Muscle layer of colon (tissue), 2 donors: ENCODE results near the gene FBXW10.
"Not testable (repeated sequence)": the region's sequence is repeated elsewhere in the genome, so short reads cannot be mapped to it uniquely, and the experiment has no call there.

Source experiments
- H3K27ac ChIP-seq: one replicate; pipeline ENCODE4 v1.7.0; 2013; ENCODE audit warnings: low read depth, mild to moderate bottlenecking, low read length, moderate library complexity
- H3K27me3 ChIP-seq, 2 donors: one replicate each; pipeline ENCODE4 v1.7.0; 2013; ENCODE audit warnings: low read length in 2 of 2, mild to moderate bottlenecking in 2 of 2; ENCODE audit not compliant: insufficient read depth in 2 of 2, control insufficient read depth in 1 of 2
- H3K36me3 ChIP-seq: one replicate; pipeline ENCODE4 v1.7.0; 2013; ENCODE audit warnings: mild to moderate bottlenecking, low read length; ENCODE audit not compliant: insufficient read depth
- H3K4me1 ChIP-seq: one replicate; pipeline ENCODE4 v1.7.0; 2013; ENCODE audit warnings: mild to moderate bottlenecking, low read length; ENCODE audit not compliant: insufficient read depth
- H3K4me3 ChIP-seq, 2 donors: one replicate each; pipeline ENCODE4 v1.7.0; 2013; ENCODE audit warnings: low read length in 2 of 2, low read depth in 1 of 2, mild to moderate bottlenecking in 1 of 2, moderate library complexity in 1 of 2
- H3K9ac ChIP-seq: one replicate; pipeline ENCODE4 v1.7.0; 2013; ENCODE audit warnings: low read length
- H3K9me3 ChIP-seq: one replicate; pipeline ENCODE4 v1.7.0; 2013; ENCODE audit warnings: mild to moderate bottlenecking, low read length
- donor health status: abdominal sarcoma.
- donor health status: Adenocarcinoma of cecum.

The FBXW10 gene, protein sequence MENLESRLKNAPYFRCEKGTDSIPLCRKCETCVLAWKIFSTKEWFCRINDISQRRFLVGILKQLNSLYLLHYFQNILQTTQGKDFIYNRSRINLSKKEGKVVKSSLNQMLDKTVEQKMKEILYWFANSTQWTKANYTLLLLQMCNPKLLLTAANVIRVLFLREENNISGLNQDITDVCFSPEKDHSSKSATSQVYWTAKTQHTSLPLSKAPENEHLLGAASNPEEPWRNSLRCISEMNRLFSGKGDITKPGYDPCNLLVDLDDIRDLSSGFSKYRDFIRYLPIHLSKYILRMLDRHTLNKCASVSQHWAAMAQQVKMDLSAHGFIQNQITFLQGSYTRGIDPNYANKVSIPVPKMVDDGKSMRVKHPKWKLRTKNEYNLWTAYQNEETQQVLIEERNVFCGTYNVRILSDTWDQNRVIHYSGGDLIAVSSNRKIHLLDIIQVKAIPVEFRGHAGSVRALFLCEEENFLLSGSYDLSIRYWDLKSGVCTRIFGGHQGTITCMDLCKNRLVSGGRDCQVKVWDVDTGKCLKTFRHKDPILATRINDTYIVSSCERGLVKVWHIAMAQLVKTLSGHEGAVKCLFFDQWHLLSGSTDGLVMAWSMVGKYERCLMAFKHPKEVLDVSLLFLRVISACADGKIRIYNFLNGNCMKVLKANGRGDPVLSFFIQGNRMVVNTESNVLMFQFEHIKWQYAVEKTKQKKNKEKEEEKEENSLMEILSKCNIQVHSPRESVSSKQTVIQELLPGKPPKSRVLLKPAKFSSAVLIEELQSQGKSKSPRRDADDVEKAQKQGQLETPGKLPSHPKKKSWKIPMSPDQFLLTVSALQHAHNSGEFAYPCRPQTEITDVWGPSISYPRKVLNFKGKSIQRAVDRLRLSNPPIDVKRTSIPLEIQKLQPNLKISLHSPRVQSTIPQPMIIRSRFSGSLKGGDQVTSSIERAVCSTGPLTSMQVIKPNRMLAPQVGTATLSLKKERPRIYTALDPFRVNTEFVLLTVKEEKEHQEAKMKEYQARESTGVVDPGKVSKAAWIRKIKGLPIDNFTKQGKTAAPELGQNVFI

DNA sequence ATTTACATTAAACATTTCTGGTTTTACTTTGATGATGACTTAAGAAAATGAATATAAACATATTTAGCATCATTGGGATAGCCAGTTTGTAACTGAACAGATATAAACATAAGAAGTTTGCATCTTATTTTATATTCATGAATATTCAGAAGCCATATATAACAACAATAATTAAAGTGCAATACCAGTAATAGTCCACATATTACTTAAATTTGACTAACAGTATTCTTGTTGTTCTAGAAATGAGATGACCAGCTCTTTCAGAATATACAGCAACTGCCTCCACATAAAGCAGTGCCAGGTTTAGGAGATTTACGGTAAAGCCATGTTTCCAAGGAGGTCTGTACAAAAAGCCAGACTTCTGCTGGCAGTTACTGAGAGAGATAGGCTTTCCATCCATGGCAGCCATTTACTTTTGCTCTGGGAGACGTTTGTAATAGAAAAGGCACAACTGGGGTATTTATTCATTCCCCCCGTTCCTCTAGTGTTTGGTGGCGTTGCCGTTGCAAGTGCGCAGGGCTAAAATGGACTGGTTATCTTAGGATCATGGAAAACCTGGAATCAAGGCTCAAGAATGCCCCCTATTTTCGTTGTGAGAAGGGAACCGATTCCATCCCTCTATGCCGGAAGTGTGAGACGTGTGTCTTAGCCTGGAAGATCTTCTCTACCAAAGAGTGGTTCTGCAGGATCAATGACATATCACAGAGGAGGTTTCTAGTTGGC is at the start of gene FBXW10:
TSS of gene FBXW10 (plus strand) at position 356 of the 723 bp plus-strand sequence. CDS start at position 547, 191 bp downstream.
- not testable (repeated sequence) for H3K27ac ChIP-seq, H3K4me3 ChIP-seq, H3K27me3 ChIP-seq, H3K4me1 ChIP-seq, H3K9ac ChIP-seq, H3K9me3 ChIP-seq, H3K36me3 ChIP-seq

DNA sequence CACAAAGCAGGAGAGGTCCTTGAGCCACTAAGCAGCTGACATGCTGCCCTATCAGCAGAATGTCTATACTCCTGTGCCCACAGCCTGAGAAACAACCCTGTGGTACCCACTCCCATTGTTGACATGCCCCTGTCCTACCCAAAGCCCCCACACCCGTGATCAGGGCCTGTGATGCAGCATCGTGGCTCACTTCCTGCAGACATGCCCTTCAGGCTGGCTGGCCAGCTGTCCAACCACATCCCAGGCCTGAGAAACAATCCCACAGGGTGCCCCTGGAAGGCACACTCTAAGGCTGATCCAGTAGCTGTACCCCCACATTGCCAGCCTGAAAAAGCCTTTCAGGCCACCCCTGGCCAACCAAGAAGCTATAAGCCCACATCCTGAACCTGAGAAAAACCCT is 48.7 kb upstream of the FBXW10 start:
- H3K9ac ChIP-seq, H3K4me3 ChIP-seq, H3K9me3 ChIP-seq, H3K27me3 ChIP-seq, H3K27ac ChIP-seq, H3K36me3 ChIP-seq, H3K4me1 ChIP-seq: not testable (repeated sequence)

DNA sequence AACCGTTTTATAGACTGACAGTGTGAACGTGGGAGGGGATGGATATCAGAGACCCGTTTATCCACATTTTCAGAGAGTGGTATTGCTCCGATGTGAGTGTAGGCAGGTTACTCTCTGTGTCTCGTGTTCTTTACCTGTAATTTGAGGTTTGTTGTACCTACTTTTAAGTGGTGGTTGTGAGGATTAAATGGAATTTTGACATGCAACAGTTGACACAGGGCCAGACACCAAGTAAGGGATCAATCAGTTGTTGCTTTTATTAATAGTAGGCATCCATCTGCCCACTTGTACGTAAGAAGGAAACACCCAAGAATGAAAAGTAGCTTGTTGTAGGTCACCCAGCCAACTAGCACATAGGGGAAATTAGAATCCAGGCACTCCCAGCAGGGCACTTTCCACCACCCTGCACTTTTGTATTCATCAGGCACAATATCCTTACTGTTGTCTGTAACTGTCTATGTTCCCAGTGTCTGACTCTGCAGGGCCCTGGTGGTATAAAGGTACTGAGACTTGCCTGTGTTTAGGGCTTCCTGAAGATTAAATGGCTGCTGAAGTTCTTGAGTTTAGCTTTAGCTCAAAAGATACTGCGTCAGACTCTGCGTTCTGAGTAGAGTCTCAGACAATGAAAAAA is 45.3 kb upstream of the FBXW10 start:
- H3K4me3 ChIP-seq: peak overlapping the region; percentile 38 to 61
- not testable (repeated sequence) for H3K27ac ChIP-seq, H3K9ac ChIP-seq

DNA sequence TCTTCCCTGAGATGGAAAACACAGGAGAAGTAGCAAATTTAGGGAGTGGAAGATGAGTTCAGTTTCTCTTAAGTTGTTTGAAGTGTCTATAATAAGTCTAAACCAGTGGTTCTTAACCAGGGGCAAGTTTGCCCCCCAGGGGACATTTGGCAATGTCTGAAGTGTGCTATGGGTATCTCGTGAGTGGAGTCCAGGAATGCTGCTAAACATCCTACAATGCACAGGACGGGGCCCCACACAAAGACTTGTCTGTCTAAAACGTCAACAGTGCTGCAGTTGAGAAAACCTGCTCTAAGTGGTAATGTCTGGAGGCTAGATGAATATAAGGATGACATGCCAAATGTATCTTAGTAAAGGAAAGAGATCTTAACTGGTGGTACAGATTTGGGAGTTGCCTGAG is 37.9 kb upstream of the FBXW10 start:
- not testable (repeated sequence) for H3K9ac ChIP-seq, H3K9me3 ChIP-seq, H3K4me1 ChIP-seq, H3K27me3 ChIP-seq, H3K4me3 ChIP-seq, H3K36me3 ChIP-seq, H3K27ac ChIP-seq

More for the DNA sequence above, 45.3 kb upstream of the FBXW10 start:
- not testable (repeated sequence) for H3K4me1 ChIP-seq, H3K36me3 ChIP-seq, H3K9me3 ChIP-seq, H3K27me3 ChIP-seq

DNA sequence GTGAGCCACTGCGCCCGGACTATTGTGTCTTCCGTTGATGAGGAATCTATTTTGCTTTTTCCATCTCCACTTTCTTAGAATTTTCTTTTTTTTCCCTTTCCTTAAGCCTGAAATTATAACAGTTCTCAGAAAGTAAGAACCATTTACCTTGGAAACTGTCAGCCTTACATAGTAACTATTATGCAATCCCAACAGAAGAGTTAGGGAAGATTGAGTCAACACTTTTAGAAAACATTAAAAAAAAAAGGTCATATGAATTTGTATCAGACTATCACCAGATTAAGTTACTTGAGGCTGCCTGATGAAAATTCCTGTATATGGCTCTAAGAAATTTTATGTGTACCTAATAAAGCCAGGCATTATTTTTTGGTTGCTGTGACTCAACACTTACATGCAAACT is 35.6 kb upstream of the FBXW10 start:
- H3K27me3 ChIP-seq, H3K9ac ChIP-seq, H3K36me3 ChIP-seq, H3K27ac ChIP-seq, H3K4me3 ChIP-seq, H3K9me3 ChIP-seq, H3K4me1 ChIP-seq: not testable (repeated sequence)

DNA sequence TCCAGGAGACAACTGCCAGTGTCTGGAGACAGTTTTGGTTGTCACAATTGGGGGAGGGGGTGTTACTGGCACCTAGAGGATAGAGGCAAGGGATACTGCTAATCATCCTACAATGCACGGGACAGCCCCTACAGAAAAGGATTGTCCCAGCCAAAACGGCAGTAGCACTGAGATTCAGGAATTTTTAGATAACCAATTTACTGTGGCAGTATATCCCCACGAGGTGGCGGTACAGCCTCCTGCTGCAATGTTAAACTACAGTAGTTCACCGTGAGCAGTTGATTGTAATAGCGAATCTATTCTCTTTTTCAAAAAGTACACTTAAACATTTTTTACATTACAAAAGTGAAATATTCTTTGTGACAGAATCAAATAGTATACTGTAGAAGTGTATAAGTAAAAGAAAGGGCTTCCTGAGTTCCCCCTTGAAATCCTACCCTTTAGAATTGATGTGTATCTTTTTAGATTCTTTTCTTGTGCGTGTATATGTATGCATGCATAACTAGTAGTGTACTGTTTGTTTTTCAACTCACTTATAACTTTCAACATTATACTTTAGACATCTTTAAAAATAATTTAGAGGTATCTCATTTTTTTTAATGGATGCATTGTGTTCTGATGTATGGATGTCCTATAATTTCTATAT is 31.4 kb upstream of the FBXW10 start:
- H3K27me3 ChIP-seq, H3K36me3 ChIP-seq, H3K27ac ChIP-seq, H3K9me3 ChIP-seq, H3K9ac ChIP-seq, H3K4me3 ChIP-seq, H3K4me1 ChIP-seq: not testable (repeated sequence)

DNA sequence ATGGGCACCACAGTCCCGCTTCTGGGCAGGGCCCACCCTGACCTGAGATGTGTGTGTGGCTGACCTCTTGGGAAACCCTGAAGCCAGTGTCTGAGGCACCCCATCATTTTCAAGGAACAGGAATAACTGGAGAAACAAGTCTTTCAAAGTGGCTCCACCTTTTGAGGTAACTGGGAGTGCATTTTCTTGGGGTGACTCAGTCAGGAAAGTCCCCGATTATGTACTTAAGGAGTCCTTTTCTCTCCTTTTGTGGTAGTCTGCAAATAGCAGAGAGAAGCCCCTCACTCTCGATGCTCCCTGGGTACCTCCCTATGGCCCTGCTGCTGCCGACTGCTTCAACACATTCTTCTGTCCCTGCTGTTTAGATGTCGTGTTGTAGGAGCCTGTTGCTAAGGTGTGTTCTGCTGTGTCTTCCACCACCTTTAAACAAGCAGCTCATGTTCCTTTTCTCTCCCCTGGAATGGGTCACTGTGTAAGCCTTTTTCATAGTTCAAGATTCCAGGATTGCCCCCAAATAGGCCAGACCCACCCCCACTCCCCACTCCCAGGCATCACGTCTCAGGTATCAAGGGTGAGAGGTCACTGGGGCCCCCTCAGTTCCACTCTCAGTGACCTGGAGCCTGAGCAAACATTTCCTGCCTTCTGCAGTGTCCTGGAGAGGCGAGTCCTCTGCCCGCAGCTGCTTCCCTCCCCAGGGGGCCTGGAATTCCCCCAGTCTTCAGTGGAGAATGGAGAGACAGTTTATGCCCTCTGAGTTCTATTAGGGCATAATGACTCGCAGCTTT is 25.0 kb upstream of the FBXW10 start:
- H3K4me1 ChIP-seq, H3K9ac ChIP-seq, H3K27me3 ChIP-seq, H3K36me3 ChIP-seq, H3K27ac ChIP-seq, H3K4me3 ChIP-seq, H3K9me3 ChIP-seq: not testable (repeated sequence)

DNA sequence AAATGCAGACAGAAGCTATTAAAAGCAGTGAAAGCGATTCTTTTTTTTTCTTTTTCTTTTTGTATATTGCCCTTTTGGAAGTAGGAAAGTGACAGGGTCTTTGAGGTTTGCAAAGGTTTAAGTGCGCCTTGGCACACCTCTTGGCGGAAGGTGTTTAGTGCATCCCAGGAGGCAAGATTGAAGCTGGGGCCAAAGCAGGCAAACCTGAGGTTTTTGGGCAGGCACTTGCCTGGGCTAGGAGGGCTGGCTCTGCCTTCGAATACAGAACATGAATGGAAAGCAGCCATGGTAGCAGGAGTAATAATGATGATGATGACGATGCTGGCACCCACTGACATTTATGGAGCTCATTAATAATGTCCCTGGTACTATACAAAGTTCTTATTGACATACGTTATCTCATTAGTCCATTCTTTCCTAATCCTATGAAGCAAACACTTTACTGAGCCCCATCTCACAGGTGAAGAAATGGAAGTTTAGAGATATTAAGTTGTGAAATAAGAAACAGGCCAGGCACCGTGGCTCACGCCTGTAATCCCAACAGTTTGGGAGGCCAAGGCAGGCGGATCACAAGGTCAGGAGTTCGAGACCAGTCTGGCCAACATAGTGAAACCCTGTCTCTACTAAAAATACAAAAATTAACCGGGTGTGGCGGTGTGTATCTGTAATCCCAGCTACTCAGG is 24.3 kb upstream of the FBXW10 start:
- not testable (repeated sequence) for H3K27ac ChIP-seq, H3K9me3 ChIP-seq, H3K27me3 ChIP-seq, H3K9ac ChIP-seq, H3K4me3 ChIP-seq, H3K36me3 ChIP-seq, H3K4me1 ChIP-seq

DNA sequence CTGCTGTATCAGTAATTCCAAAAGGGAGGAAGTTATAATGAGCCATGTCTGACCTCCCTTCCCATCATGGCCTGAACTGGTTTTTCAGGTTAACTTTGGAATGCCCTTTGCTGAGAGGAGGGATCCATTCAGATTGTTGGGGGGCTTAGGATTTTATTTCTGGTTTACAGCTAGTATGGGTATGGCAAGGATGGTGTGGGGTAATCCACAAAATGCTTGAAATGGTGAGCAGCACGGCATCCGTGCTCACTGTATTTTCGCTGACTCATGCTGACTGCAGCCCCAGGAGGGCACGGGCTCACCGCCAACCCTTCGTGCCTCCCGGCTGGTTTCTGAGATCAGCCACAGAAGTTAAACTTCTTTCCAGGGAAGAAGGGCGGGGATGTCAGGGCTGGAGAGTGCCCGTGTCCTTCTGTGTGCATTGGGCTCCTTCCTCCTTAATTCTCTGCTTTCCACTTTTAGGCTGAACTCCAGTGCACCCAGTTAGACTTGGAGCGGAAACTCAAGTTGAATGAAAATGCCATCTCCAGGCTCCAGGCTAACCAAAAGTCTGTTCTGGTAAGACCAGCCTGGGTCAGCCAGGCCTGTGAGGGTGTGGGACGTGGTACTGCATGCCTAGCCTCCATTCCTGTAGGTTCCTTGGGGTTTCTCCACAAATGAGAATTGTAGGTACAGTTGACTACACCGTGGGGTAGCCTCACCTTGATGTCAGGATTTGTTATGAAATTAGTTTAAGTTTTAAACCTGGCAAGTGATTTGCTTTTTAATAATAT is 21.9 kb upstream of the FBXW10 start:
- H3K4me1 ChIP-seq, H3K27ac ChIP-seq, H3K4me3 ChIP-seq: not testable (repeated sequence)

More for the DNA sequence above, 21.9 kb upstream of the FBXW10 start:
- H3K36me3 ChIP-seq, H3K27me3 ChIP-seq, H3K9me3 ChIP-seq, H3K9ac ChIP-seq: not testable (repeated sequence)
